WERI-Rb-1 (cell line): ENCODE data around the gene EIF1AD.
"Not testable (repeated sequence)": the region's sequence is repeated elsewhere in the genome, so short reads cannot be mapped to it uniquely, and the experiment has no call there.

ENCODE experiments used
- DNase-seq: peaks from one replicate; pipeline ENCODE4 v3.0.0-alpha.2; 2020
- H3K27ac ChIP-seq: fragments of 250-450 bp; sonication (Bioruptor Pico); 2 replicates; pipeline ENCODE4 v1.5.1; 2020; ENCODE audit warnings: mild to moderate bottlenecking, moderate library complexity
- H3K27me3 ChIP-seq: fragments of 250-450 bp; sonication (Bioruptor Pico); 2 replicates; pipeline ENCODE4 v1.5.1; 2021; ENCODE audit warnings: mild to moderate bottlenecking, low read depth, moderate library complexity; ENCODE audit not compliant: insufficient read depth, severe bottlenecking
- H3K36me3 ChIP-seq: fragments of 250-450 bp; sonication (Bioruptor Pico); 2 replicates; pipeline ENCODE4 v1.5.1; 2020; ENCODE audit warnings: mild to moderate bottlenecking, moderate library complexity
- H3K4me3 ChIP-seq: 2 replicates; pipeline ENCODE4 v1.5.1; 2011; ENCODE audit warnings: low read depth, mild to moderate bottlenecking, control low read depth, low read length
- H3K9me3 ChIP-seq: fragments of 250-450 bp; sonication (Bioruptor Pico); 2 replicates; pipeline ENCODE4 v1.5.1; 2021; ENCODE audit warnings: mild to moderate bottlenecking, moderate library complexity; ENCODE audit not compliant: severe bottlenecking
- TF ChIP-seq, protein P1 (sequence below): IDR thresholded peaks from 2 replicates; pipeline ENCODE4 v1.5.1; 2011; ENCODE audit warnings: low read depth, mild to moderate bottlenecking, control low read depth, inconsistent platforms, low read length

Gene EIF1AD

GRCh38 chr11:66012946-66013761, 11.2 kb upstream of the EIF1AD start:
- Histone ChIP-seq H3K27me3 (no peaks in the 10 kb centered on the region), H3K36me3 (no peaks in the 10 kb centered on the region), H3K27ac (no peak overlapping the region), H3K9me3 (no peaks in the 10 kb centered on the region), H3K4me3 (no peak overlapping the region)
- TF ChIP-seq, protein P1, sequence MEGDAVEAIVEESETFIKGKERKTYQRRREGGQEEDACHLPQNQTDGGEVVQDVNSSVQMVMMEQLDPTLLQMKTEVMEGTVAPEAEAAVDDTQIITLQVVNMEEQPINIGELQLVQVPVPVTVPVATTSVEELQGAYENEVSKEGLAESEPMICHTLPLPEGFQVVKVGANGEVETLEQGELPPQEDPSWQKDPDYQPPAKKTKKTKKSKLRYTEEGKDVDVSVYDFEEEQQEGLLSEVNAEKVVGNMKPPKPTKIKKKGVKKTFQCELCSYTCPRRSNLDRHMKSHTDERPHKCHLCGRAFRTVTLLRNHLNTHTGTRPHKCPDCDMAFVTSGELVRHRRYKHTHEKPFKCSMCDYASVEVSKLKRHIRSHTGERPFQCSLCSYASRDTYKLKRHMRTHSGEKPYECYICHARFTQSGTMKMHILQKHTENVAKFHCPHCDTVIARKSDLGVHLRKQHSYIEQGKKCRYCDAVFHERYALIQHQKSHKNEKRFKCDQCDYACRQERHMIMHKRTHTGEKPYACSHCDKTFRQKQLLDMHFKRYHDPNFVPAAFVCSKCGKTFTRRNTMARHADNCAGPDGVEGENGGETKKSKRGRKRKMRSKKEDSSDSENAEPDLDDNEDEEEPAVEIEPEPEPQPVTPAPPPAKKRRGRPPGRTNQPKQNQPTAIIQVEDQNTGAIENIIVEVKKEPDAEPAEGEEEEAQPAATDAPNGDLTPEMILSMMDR, result no peak
- DNase-seq, result no peak

GRCh38 chr11:66012371-66012945, 10.5 kb upstream of the EIF1AD start:
- no peaks in the 10 kb centered on the region for H3K27me3 ChIP-seq
- no peak overlapping the region for H3K4me3 ChIP-seq
- no peaks in the 10 kb centered on the region for H3K9me3 ChIP-seq
- no peak overlapping the region for H3K27ac ChIP-seq
- DNase-seq, result no peak
- TF ChIP-seq, protein P1, result no peak
- H3K36me3 ChIP-seq, result no peaks in the 10 kb centered on the region

DNA sequence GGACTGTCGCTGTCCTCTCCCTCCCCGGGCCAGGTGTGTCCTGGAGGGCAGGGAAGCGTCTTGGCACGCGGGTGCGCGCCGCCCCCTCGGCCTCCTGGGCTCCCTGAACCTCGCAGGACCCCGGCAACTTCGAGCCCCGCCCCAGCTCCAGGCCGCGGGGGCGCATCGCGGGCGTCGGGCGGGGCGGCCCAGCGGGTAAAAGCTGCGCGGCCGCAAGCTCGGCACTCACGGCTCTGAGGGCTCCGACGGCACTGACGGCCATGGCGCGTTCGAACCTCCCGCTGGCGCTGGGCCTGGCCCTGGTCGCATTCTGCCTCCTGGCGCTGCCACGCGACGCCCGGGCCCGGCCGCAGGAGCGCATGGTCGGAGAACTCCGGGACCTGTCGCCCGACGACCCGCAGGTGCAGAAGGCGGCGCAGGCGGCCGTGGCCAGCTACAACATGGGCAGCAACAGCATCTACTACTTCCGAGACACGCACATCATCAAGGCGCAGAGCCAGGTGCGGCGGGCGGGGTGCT, 9.9 kb upstream of the EIF1AD start, which contains the start of gene CST6:
Gene CST6 (plus strand): TSS at position 224 of the 519 bp plus-strand sequence. CDS start 37 bp downstream, at position 261.
- TF ChIP-seq, protein P1, result no peak
- Histone ChIP-seq H3K27me3 (no peaks in the 10 kb centered on the region), H3K27ac (no peak within 1 kb of the TSS), H3K4me3 (no peak within 1 kb of the TSS), H3K9me3 (no peaks in the 10 kb centered on the region), H3K36me3 (no peaks in the 10 kb centered on the region)
- DNase-seq, result no peak

- H3K27me3 ChIP-seq, result no peaks in the 10 kb centered on the region
- TF ChIP-seq, protein P1, result no peak
- DNase-seq, result no peak
- H3K36me3 ChIP-seq, result no peaks in the 10 kb centered on the region; the same call in 1 of the 2 replicates
- H3K9me3 ChIP-seq, result no peaks in the 10 kb centered on the region
- no peak overlapping the region for H3K4me3 ChIP-seq
- H3K27ac ChIP-seq, result no peak overlapping the region
Observed at GRCh38 chr11:66011239-66011784, 9.4 kb upstream of the EIF1AD start.

- H3K9me3 ChIP-seq, H3K27me3 ChIP-seq, DNase-seq, H3K27ac ChIP-seq, H3K4me3 ChIP-seq, H3K36me3 ChIP-seq: not testable (repeated sequence)
Observed at GRCh38 chr11:66010036-66010435, 8.1 kb upstream of the EIF1AD start.

GRCh38 chr11:66008468-66009101, 6.6 kb upstream of the EIF1AD start:
- DNase-seq, result peak; percentile 61
- Histone ChIP-seq H3K4me3 (no peak overlapping the region), H3K27me3 (no peaks in the 10 kb centered on the region), H3K27ac (peak overlapping the region; percentile 26), H3K36me3 (peaks cover 19% of the 10 kb centered on the region), H3K9me3 (no peaks in the 10 kb centered on the region)
- TF ChIP-seq, protein P1, result no peak
